ENCODE data around the gene SMOC1.

DNA sequence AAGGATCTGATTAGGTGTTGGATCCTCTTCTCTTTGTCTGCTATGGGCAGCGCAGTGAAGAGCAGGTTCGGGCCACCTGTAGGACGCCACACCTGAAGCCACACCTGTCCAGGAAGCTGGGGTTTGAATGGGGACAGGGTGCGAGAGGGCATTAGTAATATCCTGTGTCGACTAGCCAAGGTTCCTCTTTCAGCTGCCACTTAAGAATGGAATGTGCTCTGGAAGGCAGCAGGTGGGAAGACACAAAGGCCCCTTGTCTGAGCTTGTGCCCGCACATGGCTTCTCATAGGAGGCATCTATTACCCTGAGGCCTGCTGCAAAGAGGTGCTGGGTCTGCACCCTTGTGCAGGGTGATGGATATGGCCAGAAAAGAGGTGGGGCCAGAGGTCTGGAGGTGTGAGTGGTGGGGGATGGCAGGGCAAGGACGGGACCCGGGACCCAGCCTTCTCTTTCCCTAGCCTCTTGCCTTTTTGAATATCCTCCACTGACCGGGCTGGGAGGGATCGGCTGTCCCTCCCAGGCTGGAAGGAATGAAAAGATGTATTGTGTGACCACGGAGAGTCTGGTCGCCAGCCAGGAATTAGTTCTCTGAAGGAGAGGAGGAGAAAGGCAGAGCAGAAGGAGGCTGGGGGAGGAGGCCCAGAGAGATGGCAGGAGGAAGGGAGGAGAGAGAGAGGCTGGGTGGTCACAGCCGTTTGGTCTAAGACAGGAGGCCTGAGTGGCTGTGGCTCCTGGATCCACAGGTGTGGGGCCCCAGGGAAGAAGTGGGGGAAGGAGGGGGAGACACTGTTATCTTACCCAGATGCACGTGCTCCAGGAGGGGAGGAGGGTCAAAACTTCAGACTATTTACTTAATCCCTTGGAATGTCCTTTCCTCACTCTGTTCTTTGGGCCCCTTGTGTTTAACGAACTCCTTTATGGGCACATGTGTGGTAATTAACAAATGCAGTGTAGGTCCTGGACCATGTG lies 101.5 kb downstream of the SMOC1 start:
- TF ChIP-seq, protein P1, sequence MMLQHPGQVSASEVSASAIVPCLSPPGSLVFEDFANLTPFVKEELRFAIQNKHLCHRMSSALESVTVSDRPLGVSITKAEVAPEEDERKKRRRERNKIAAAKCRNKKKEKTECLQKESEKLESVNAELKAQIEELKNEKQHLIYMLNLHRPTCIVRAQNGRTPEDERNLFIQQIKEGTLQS (IDR thresholded peaks at IDR 0.05; ENCODE audit: insufficient read depth, low read depth, low read length), result no peak
- TF ChIP-seq, protein P2, sequence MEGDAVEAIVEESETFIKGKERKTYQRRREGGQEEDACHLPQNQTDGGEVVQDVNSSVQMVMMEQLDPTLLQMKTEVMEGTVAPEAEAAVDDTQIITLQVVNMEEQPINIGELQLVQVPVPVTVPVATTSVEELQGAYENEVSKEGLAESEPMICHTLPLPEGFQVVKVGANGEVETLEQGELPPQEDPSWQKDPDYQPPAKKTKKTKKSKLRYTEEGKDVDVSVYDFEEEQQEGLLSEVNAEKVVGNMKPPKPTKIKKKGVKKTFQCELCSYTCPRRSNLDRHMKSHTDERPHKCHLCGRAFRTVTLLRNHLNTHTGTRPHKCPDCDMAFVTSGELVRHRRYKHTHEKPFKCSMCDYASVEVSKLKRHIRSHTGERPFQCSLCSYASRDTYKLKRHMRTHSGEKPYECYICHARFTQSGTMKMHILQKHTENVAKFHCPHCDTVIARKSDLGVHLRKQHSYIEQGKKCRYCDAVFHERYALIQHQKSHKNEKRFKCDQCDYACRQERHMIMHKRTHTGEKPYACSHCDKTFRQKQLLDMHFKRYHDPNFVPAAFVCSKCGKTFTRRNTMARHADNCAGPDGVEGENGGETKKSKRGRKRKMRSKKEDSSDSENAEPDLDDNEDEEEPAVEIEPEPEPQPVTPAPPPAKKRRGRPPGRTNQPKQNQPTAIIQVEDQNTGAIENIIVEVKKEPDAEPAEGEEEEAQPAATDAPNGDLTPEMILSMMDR (IDR thresholded peaks at IDR 0.05; ENCODE audit: control extremely low read depth in 1 of 3, insufficient read depth in 1 of 3, low read depth in 1 of 3, low read length in 3 of 3), result no peak
- no peak for TF ChIP-seq RBBP5 (IDR thresholded peaks at IDR 0.05; ENCODE audit: borderline replicate concordance, low read depth, low read length)
- TF ChIP-seq RXRA (IDR thresholded peaks at IDR 0.05; ENCODE audit: insufficient read depth, low read depth, low read length), result no peak
- no peak for TF ChIP-seq TAF1 (IDR thresholded peaks at IDR 0.05; ENCODE audit: low read depth, low read length)
- no peak for TF ChIP-seq POLR2AphosphoS5 (IDR thresholded peaks at IDR 0.05; ENCODE audit: low read depth, low read length)
- TF ChIP-seq POLR2A (IDR thresholded peaks at IDR 0.05; ENCODE audit: control extremely low read depth in 1 of 2, low read depth in 2 of 2, low read length in 2 of 2), result no peak
- no peak for TF ChIP-seq HDAC6 (IDR thresholded peaks at IDR 0.05; ENCODE audit: low read depth, low read length)
- no peak for TF ChIP-seq SP1 (IDR thresholded peaks at IDR 0.05; ENCODE audit: low read depth, low read length)

Data from H1 (cell line).